Prostate gland (tissue), 2 donors: ENCODE measurements around the gene OR5A1. TPM values are rescaled to one million over a fixed set of nuclear protein-coding genes. Genes with fewer than 3 reads are reported as not detected.

Experiments used
- DNase-seq: peaks from one replicate; pipeline ENCODE4 v3.0.0-alpha.2; 2019; ENCODE audit warnings: low spot score
- H3K27ac ChIP-seq, 2 donors: fragments of 200-600 bp; sonication (generic); 2 replicates each; pipeline ENCODE4 v1.5.1; 2017 to 2019
- H3K27me3 ChIP-seq: fragments of 200-600 bp; sonication (generic); replicated peaks from 2 replicates; pipeline ENCODE4 v1.5.1; 2019; ENCODE audit not compliant: insufficient read depth
- H3K36me3 ChIP-seq, 2 donors: fragments of 200-600 bp; sonication (generic); 1 replicate in 1 of 2; 2 replicates in 1 of 2; pipeline versions ENCODE4 v1.5.1 to v1.8.1; 2017 to 2019
- H3K4me1 ChIP-seq: fragments of 200-600 bp; sonication (generic); replicated peaks from 2 replicates; pipeline ENCODE4 v1.5.1; 2019
- H3K4me3 ChIP-seq, 2 donors: fragments of 200-600 bp; sonication (generic); 2 replicates each; pipeline ENCODE4 v1.5.1; 2017 to 2019
- H3K9me3 ChIP-seq: fragments of 200-600 bp; sonication (generic); 2 replicates; pipeline ENCODE4 v1.5.1; 2017
- CTCF ChIP-seq, 4 experiments: fragments of 200-600 bp in 2 of 4; fragments of 450-650 bp in 2 of 4; sonication (generic) in 2 of 4; IDR thresholded peaks; 1 replicate in 3 of 4; 2 replicates in 1 of 4; pipeline ENCODE4 v1.5.1; 2016 to 2019; ENCODE audit warnings: antibody characterized with exemption in 4 of 4, mild to moderate bottlenecking in 2 of 4, moderate library complexity in 2 of 4
- POLR2A ChIP-seq: fragments of 450-650 bp; IDR thresholded peaks from one replicate; pipeline ENCODE4 v1.6.1; 2016; ENCODE audit warnings: antibody characterized with exemption, mild to moderate bottlenecking
- POLR2AphosphoS5 ChIP-seq: sonication (generic); formaldehyde crosslinking; IDR thresholded peaks from one replicate; pipeline ENCODE4 v1.6.1; 2017; ENCODE audit warnings: antibody characterized with exemption
- WGBS: methylation state at CpG from one replicate; pipeline ENCODE4 v1.1.5; 2018; 5-methylcytosine and 5-hydroxymethylcytosine counted together
- intact Hi-C: fragments of 100-400 bp; cut with DNase I; formaldehyde crosslinking; loops from one replicate; pipeline ENCODE4 v1.14.2; 2022
- total RNA-seq, 2 donors: library from RNA; depleted of rRNA; stranded (reverse); fragments of >200 nt; gene quantifications; one replicate each; pipeline ENCODE4 v1.1.0, GENCODE V29; 2016

OR5A1 gene
- under 1 TPM in 1 of 2 donors, not detected in 1; 0.17 TPM for total RNA-seq

GRCh38 chr11:59436169-59436568 lies at the start of gene OR5A1:
TSS of gene OR5A1 (plus strand) at chr11:59436469. CDS start at chr11:59443169, 6,700 bp downstream.
- TF ChIP-seq CTCF (IDR thresholded peaks at IDR 0.05) (no peak), POLR2AphosphoS5 (no peak), POLR2A (no peak)
- no peak within 1 kb of the TSS for H3K4me3 ChIP-seq
- no peaks in the 10 kb centered on the region for H3K36me3 ChIP-seq
- WGBS: 67% methylated on average over 3 of the region's 3 CpGs
- H3K9me3 ChIP-seq: no peaks in the 10 kb centered on the region
- H3K27ac ChIP-seq: no peak within 1 kb of the TSS
- no peaks in the 10 kb centered on the region for H3K4me1 ChIP-seq
- H3K27me3 ChIP-seq: no peaks in the 10 kb centered on the region
- no peak for DNase-seq
- intact Hi-C loops: no loop called here

- H3K27me3 ChIP-seq: no peaks in the 10 kb centered on the region
- H3K36me3 ChIP-seq: no peaks in the 10 kb centered on the region
- intact Hi-C loops: no loop called here
- no peak overlapping the region for H3K4me3 ChIP-seq
- no peak overlapping the region for H3K27ac ChIP-seq
- H3K4me1 ChIP-seq: no peaks in the 10 kb centered on the region
- no peak for DNase-seq
- no peaks in the 10 kb centered on the region for H3K9me3 ChIP-seq
- TF ChIP-seq POLR2A: no peak
- no peak for TF ChIP-seq POLR2AphosphoS5
- TF ChIP-seq CTCF (IDR thresholded peaks at IDR 0.05): no peak
Measured at GRCh38 chr11:59394186-59394585, 42.1 kb upstream of the OR5A1 start.

- no peaks in the 10 kb centered on the region for H3K4me1 ChIP-seq
- 70% methylated on average over 3 of the region's 3 CpGs for WGBS
- H3K27ac ChIP-seq: no peak overlapping the region
- DNase-seq: no peak
- H3K27me3 ChIP-seq: no peaks in the 10 kb centered on the region
- no peak overlapping the region for H3K4me3 ChIP-seq
- intact Hi-C loops: no loop called here
- no peak for TF ChIP-seq POLR2AphosphoS5
- TF ChIP-seq CTCF (IDR thresholded peaks at IDR 0.05): no peak
- TF ChIP-seq POLR2A: no peak
- no peaks in the 10 kb centered on the region for H3K9me3 ChIP-seq
- H3K36me3 ChIP-seq: no peaks in the 10 kb centered on the region
Measured at GRCh38 chr11:59400461-59401261, 35.6 kb upstream of the OR5A1 start.

GRCh38 chr11:59401262-59401552 lies 35.1 kb upstream of the OR5A1 start:
- Histone ChIP-seq H3K4me3 (no peak overlapping the region), H3K36me3 (no peaks in the 10 kb centered on the region), H3K4me1 (no peaks in the 10 kb centered on the region), H3K27ac (no peak overlapping the region), H3K27me3 (no peaks in the 10 kb centered on the region), H3K9me3 (no peaks in the 10 kb centered on the region)
- no peak for TF ChIP-seq CTCF (IDR thresholded peaks at IDR 0.05)
- 63% methylated on average over 2 of the region's 2 CpGs for WGBS
- no peak for DNase-seq
- intact Hi-C loops: no loop called here

- DNase-seq: no peak
- Histone ChIP-seq H3K4me1 (no peaks in the 10 kb centered on the region), H3K4me3 (no peak overlapping the region), H3K27ac (no peak overlapping the region), H3K9me3 (no peaks in the 10 kb centered on the region), H3K27me3 (no peaks in the 10 kb centered on the region), H3K36me3 (no peaks in the 10 kb centered on the region)
- intact Hi-C loops: no loop called here
- TF ChIP-seq POLR2A (no peak), POLR2AphosphoS5 (no peak), CTCF (IDR thresholded peaks at IDR 0.05) (no peak)
Measured at GRCh38 chr11:59403546-59403945, 32.7 kb upstream of the OR5A1 start.
